HG02642 (cell line): ENCODE data around the gene KCTD3.

Source experiments
- ATAC-seq: cut with Tn5 transposase; IDR thresholded peaks from one replicate; pipeline ENCODE4 v1.9.1; 2021; ENCODE audit warnings: mild to moderate bottlenecking; ENCODE audit not compliant: unreplicated experiment, poor library complexity

Gene KCTD3

DNA sequence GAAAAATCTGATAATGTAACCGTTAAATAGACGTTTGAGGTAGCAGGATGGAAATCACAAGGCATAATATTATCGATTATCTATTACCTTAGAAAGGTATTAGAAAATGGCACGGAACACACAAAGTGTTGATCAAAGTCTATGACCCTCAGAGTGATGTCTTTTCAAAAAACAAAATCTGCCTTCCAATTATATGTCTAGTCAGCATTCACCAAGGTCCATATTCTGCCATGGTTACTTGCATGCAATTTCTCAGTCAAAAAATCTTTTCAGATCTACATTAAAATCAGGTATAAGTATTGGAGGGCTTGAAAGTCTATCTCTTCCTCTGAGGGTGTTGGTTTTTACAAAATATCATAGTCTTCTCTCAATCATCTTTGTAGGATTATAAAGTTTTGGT lies 81.9 kb downstream of the KCTD3 start:
- ATAC-seq = no peak

DNA sequence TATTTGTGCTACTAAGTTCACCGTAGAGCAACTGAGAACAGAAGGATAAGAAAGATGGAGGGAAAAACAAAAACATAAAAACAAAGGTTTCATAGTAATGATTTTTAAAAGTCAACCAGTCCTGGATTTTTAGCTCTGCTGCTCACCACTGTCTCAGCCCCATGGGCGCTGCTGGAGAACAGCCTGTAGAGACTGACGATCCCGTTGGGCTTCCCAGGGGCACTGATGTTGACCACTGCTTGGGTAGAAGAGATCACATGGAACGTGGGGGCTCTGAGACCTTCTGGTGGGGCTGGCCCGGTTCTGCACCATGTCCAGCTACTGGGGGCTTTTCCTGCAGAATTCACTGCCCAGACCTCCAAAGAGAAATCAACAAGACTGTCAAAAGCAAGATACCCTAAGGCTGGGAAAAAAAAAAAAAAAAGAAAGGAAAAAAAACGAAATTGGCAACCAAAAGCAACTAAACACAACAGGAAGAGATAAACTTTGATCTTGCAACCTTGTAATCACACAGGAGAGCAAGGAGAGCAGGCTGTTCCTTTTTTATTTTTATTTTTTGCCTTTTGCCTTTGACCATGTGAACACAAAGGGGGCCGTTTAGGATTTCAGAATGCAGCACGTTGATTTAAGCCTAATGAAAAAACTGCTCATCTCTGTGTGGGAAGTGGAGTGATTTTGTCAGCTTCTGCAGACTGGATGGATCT lies 83.5 kb downstream of the KCTD3 start:
- ATAC-seq = no peak

- no peak for ATAC-seq
These were observed 84.8 kb downstream of the KCTD3 start for GRCh38 chr1:215651867-215652266.

DNA sequence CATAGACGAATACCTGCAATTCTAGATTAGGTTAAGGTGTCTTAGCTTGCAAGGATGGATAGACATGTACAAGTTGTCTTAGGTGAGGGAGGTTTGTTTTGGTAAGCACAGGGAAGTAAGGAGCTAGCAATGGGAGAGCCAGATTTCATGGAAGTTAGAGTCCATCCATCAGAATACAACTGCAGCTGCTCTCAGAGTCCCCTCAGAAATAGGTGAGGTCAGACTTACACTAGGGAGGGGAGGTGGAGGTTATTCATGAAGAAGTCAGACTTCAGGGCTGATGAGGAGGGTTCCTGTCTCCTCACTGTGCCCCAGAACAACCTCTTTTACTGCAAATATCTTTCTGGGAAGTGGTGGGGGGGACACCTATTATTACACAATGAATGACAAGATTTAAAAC lies 85.3 kb downstream of the KCTD3 start:
- ATAC-seq = no peak

DNA sequence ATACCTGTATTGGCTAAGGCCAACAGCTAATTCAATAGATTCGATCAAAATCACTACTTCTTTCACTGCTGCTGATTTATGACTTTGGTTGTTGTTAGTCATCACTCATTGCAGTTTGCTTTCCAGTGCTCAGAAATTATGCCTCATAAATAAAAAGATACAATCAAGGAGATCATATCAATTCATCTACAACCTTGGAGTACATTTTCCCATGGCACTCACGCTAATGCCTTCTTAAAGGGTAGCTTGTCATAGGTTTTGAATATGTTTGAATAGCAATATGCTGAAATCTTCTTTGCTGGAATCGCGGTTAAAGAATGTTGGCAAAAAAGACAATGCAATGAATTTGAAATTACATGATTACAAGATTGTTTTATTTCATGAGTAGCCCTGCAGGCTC lies 89.9 kb downstream of the KCTD3 start:
- no peak for ATAC-seq

- ATAC-seq = no peak
These were observed 93.2 kb downstream of the KCTD3 start for GRCh38 chr1:215660259-215660658.

DNA sequence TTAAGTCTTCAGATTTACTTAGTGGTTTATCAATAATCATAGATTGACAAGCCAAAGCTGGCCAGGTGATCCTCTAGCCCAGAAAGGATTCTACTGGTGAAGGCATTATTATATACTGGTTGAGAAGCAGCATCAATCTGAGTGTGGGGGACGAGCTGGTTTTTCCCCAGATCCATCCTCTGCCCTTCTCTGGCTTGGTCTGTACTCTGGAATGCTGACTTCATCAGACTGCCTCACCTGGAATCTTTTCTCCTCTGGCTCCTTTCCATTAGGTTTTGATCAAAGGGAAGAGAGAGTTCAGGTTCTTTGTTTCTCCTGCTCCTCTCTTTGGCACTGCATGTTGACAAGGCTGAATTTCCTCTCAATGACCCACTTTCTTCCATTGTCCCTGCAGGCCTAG lies 93.9 kb downstream of the KCTD3 start:
- no peak for ATAC-seq

DNA sequence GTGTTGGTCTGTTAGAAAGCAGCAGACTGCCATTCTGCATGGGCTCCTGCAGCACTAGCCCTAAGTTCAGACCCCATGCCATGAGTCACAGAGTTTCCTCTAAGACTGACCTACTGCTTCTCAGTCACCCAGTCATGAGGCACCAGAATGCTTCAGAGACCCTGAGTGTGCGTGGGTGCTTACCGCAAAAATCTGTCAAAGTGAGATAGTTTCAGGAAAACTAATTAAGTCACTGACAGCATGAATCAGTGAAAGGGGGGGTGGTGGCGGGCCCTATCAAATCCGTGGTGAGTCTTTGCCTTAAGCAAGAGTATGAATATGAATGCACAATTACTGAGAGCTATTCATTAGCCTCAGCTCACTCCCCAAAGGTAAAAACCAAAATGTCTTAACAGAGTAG lies 98.1 kb downstream of the KCTD3 start:
- no peak for ATAC-seq

DNA sequence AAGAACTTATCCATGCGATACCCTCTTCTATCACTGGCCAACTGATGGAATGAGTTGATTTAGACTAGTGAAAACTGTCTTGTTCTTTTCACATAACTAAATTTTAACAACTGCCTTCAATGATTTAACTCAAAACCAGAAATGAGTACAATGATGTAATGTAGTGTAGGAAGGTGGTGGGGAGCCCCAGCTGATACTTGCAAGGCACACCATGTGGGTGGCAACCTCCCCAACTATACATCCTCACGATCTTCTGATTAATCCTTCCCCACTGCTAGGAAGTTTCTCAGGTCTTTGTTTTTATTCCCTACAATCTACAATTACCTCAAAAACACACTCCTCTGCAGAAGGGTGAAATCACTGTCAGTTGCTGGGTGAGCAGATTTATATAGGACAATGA lies 100.7 kb downstream of the KCTD3 start:
- ATAC-seq = no peak

GRCh38 chr1:215669806-215670491 lies 102.8 kb downstream of the KCTD3 start:
- no peak for ATAC-seq
